SK-N-MC (cell line): ENCODE measurements around the gene NINL.
A peak's percentile ranks its signal among the peaks of the same experiment; 100 is the strongest.
"Not testable (repeated sequence)": the region's sequence is repeated elsewhere in the genome, so short reads cannot be mapped to it uniquely, and the experiment has no call there.

Experiments
- DNase-seq: peaks from one replicate; pipeline ENCODE4 v3.0.0-alpha.2; 2011; ENCODE audit warnings: low read depth, low spot score
- H3K27ac ChIP-seq: fragments of 200-600 bp; sonication (generic); 2 replicates; pipeline ENCODE4 v1.5.1; 2016; ENCODE audit warnings: mixed run types
- H3K36me3 ChIP-seq: fragments of 200-600 bp; sonication (generic); 2 replicates; pipeline ENCODE4 v1.6.1; 2017; ENCODE audit warnings: antibody characterized with exemption, low read length, mixed read lengths; ENCODE audit not compliant: insufficient read depth
- H3K4me3 ChIP-seq: fragments of 200-600 bp; sonication (generic); 2 replicates; pipeline ENCODE4 v1.5.1; 2016
- H3K9ac ChIP-seq: fragments of 200-600 bp; sonication (generic); 2 replicates; pipeline ENCODE4 v1.8.0; 2017; ENCODE audit warnings: mixed run types, mixed read lengths; ENCODE audit not compliant: insufficient read length
- H3K9me3 ChIP-seq: fragments of 200-600 bp; sonication (generic); 2 replicates; pipeline ENCODE4 v1.6.1; 2017; ENCODE audit warnings: low read depth, mild to moderate bottlenecking, antibody characterized with exemption, low read length, moderate library complexity, mixed read lengths
- EZH2 ChIP-seq: fragments of 200-600 bp; sonication (generic); IDR thresholded peaks from one replicate; pipeline ENCODE4 v1.6.1; 2017; ENCODE audit warnings: antibody characterized with exemption
- FOXP2 ChIP-seq: optimal IDR thresholded peaks from 2 replicates; pipeline ENCODE3; 2011; ENCODE audit warnings: mild to moderate bottlenecking, moderate library complexity; ENCODE audit not compliant: insufficient read depth; ENCODE audit errors: extremely low read length, control extremely low read depth
- POLR2AphosphoS5 ChIP-seq: IDR thresholded peaks from 2 replicates; pipeline ENCODE4 v1.6.1; 2012; ENCODE audit warnings: mild to moderate bottlenecking, low read depth, low read length, borderline replicate concordance

The NINL gene

DNA sequence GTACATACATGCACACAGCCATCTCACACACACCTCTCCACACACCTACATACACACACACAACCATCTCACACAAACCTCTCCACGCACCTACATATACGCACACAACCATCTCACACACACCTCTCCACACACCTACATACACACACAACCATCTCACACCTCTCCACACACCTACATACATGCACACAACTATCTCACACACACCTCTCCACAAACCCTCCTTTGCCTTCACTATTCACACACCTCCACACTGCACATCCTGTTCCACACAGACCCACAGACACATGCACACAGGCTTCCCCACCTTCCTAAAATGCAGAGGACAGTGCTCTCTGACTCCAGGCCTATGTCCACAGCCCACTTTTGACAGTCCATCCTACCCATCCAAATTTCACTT, 16.3 kb upstream of the NINL start:
- H3K4me3 ChIP-seq, result no peak overlapping the region
- TF ChIP-seq EZH2, result no peak
- TF ChIP-seq POLR2AphosphoS5, result no peak
- no peak for TF ChIP-seq FOXP2
- no peak for DNase-seq
- no peak overlapping the region for H3K9ac ChIP-seq
- H3K27ac ChIP-seq, result no peak overlapping the region
- no peaks in the 10 kb centered on the region for H3K9me3 ChIP-seq
- no peaks in the 10 kb centered on the region for H3K36me3 ChIP-seq

DNA sequence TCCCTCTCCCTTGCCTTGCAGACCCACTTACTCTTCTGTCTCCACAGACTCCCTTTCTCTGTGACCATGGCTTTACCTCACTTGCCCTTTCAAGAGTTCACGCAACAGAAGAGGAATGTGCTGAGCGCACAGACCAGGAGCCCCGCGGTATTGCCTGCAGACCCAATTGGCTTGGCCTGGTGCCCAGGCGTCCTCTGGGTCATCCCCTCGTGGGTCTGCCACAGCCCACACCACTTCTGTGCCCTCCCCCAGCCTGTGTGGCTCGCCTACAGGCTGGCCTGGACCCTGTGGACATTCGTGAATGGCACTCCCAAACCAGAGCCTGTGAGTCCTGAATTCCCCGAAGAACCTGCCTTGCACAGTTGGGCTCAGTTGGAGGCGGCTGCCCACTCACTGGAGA, 15.3 kb upstream of the NINL start:
- Histone ChIP-seq H3K27ac (no peak overlapping the region), H3K9me3 (no peaks in the 10 kb centered on the region), H3K9ac (no peak overlapping the region), H3K36me3 (no peaks in the 10 kb centered on the region), H3K4me3 (no peak overlapping the region)
- no peak for DNase-seq
- TF ChIP-seq POLR2AphosphoS5 (no peak), FOXP2 (no peak), EZH2 (no peak)

DNA sequence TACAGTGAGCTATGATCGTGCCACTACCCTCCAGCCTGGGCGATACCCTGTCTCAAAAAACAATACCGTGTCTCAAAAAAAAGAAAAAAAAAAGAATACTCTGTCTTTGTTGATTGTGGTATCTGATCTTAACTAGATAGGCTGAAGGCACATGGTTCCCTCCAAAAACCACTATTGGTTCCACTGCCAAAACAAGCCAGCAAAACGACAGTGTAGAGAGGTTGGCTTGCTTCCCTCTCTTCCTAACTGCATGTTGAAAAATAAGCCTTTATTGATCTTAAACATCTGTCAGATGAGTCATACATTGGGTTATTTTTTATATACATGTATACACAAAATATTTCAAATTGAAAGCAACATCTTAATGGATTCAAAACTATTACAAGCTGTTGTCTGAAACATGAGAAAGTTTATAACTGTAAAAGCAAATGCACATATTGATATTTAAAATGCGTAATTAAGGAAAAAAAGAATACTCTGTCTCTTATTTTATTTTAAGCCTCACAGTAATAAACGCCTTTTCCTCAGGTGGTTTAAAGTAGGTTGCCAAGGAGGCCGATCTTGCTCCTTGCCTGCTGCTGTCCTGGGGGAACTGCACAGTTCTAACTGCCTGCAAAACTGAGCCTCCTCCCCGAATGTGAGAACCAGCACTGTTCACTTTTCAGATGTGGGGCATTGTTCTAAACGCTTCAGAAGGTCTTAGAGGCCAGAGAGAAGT, 7.0 kb upstream of the NINL start:
- no peaks in the 10 kb centered on the region for H3K9me3 ChIP-seq
- DNase-seq, result no peak
- no peaks in the 10 kb centered on the region for H3K36me3 ChIP-seq
- H3K4me3 ChIP-seq, result no peak overlapping the region
- no peak overlapping the region for H3K9ac ChIP-seq
- TF ChIP-seq EZH2, result no peak
- TF ChIP-seq POLR2AphosphoS5, result no peak
- TF ChIP-seq FOXP2, result no peak
- no peak overlapping the region for H3K27ac ChIP-seq

DNA sequence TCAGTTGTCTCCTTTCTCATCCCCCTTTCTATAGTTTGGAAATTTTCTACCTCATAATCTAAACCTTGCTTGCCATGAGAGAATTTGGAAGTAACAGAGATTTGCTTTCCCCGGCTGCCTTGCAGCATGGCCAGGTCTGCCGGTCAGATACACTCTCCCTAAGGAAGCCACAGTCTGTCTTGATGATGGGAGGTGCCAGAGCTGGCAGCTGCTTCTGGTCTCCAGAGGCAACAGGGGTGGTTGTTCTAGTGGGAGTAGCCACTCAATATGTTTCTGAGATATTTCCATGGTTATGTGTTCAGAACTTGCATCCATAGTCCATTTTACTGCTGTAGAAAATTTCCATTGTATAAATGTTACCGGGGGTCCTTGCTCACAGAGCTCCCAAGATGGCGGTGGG, 5.4 kb upstream of the NINL start:
- not testable (repeated sequence) for H3K27ac ChIP-seq, H3K4me3 ChIP-seq

DNA sequence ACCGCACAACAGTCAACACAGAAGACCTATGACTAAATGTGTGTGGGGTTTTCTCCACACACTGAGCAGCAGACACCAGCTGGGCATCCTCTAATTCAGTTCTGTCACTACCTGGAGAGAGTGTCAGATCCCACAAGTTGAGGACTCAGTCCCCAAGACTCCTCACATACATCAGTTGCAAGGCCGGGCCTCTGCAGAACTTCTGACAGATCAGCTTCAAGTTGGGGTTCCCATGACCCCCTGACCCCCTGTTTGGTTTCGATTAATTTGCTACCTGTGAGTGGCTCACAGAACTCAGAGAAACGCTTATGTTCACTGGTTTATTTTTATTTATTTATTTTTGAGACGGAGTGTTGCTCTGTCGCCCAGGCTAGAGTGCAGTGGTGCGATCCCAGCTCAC, 3.2 kb upstream of the NINL start:
- DNase-seq, result no peak
- Histone ChIP-seq H3K9ac (no peak overlapping the region), H3K36me3 (0 out of 2 replicates have a peak, but pooled peaks cover 2% of the 10 kb centered on the region), H3K27ac (no peak overlapping the region), H3K4me3 (no peak overlapping the region), H3K9me3 (no peaks in the 10 kb centered on the region)
- TF ChIP-seq EZH2 (no peak), FOXP2 (no peak), POLR2AphosphoS5 (no peak)

More for the DNA sequence above, 5.4 kb upstream of the NINL start:
- not testable (repeated sequence) for H3K9me3 ChIP-seq, H3K9ac ChIP-seq, H3K36me3 ChIP-seq, DNase-seq

DNA sequence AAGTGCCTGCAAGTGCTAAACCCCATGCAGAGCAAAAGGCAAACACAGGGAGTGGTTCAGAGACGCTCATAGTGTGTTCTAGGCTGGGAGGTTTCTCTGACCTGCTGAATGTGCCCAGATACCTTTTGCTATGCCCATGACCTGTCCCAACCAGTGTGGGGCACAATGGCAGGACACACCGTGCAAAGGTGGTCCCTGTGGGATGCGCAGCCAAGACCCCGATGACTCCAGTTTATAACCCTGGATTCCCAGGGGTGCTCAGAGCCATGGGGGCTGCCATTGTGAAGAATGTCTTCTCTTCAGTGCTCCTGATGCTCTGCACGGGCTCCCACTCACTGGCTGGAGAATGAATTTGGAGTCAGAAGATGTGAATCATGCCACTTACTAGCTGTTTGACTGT, 2.2 kb upstream of the NINL start:
- TF ChIP-seq EZH2 (no peak), FOXP2 (no peak), POLR2AphosphoS5 (no peak)
- Histone ChIP-seq H3K4me3 (no peak overlapping the region), H3K9ac (no peak overlapping the region), H3K36me3 (0 out of 2 replicates have a peak, but pooled peaks cover 5% of the 10 kb centered on the region), H3K9me3 (no peaks in the 10 kb centered on the region), H3K27ac (no peak overlapping the region)
- DNase-seq, result no peak

DNA sequence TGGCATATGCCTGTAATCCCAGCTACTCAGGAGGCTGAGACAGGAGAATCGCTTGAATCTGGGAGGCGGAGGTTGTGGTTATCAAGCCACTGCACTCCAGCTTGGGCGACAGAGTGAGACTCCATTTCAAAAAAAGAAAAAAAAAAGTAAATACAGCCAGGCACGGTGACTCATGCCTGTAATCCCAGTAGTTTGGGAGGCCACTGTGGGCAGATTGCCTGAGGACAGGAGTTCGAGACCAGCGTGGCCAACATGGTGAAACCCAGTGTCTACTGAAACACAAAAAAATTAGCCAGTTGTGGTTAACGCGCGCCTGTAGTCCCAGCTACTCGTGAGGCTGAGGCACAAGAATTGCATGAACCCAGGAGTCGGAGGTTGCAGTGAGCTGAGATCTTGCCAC, 1.5 kb upstream of the NINL start:
- Histone ChIP-seq H3K36me3 (0 out of 2 replicates have a peak, but pooled peaks cover 5% of the 10 kb centered on the region), H3K9me3 (no peaks in the 10 kb centered on the region), H3K9ac (no peak overlapping the region), H3K4me3 (no peak overlapping the region), H3K27ac (no peak overlapping the region)
- DNase-seq, result no peak
- TF ChIP-seq FOXP2 (no peak), EZH2 (no peak), POLR2AphosphoS5 (no peak)

DNA sequence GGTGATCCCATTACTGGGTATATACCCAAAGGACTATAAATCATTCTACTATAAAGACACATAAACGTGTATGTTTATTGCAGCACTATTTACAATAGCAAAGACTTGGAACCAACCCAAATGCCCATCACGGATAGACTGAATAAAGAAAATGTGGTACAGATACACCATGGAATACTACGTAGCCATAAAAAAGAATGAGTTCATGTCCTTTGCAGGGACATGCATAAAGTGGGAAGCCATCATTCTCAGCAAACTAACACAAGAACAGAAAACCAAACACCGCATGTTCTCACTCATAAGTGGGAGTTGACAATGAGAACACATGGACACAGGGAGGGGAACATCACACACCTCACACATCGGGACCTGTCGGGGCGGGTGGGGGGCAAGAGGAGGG, 1.7 kb downstream of the NINL start:
- peak overlapping the region; percentile 95 for H3K4me3 ChIP-seq
- H3K36me3 ChIP-seq, result peaks cover 14% of the 10 kb centered on the region; the same call in 1 of the 2 replicates
- not testable (repeated sequence) for DNase-seq, H3K9ac ChIP-seq, H3K9me3 ChIP-seq, H3K27ac ChIP-seq

DNA sequence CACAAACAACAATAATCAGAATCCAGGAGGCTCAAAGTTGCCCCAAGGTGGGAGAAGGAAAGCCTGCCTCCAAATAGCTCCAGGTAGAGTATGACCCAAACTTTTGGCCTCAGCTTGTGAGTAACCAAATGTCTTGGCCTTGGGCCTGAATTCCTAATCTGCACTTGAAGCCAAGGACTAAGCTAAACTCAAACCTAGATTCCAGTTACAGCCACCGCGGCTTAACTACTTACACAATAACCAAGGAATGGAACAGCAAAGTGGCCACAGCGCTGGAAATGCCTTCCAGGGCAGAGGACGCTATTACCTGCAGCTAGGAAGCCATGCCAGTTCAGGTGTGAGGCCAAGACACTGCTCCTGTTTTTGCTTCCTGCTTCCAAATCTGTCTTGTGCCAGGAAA, 4.6 kb downstream of the NINL start:
- no peak for DNase-seq
- TF ChIP-seq FOXP2 (no peak), POLR2AphosphoS5 (no peak), EZH2 (no peak)
- Histone ChIP-seq H3K9me3 (no peaks in the 10 kb centered on the region), H3K9ac (no peak overlapping the region), H3K36me3 (peaks cover 14% of the 10 kb centered on the region; the same call in 1 of the 2 replicates), H3K4me3 (no peak overlapping the region), H3K27ac (no peak overlapping the region)
